Upper lobe of left lung (tissue), 4 donors: ENCODE data around the gene ADAMTS2.

Source experiments
- CTCF ChIP-seq, 6 experiments: fragments of 450-650 bp in 4 of 6; fragments of 200-600 bp in 2 of 6; sonication (generic) in 2 of 6; IDR thresholded peaks; one replicate each; pipeline ENCODE4 v1.5.1; 2016 to 2019; ENCODE audit warnings: antibody characterized with exemption in 6 of 6
- EP300 ChIP-seq, 4 donors: sonication (generic); formaldehyde crosslinking; IDR thresholded peaks; one replicate each; pipeline ENCODE4 v1.5.1; 2017; ENCODE audit warnings: antibody characterized with exemption in 4 of 4, control low read depth in 2 of 4
- POLR2AphosphoS5 ChIP-seq, 2 donors: sonication (generic); formaldehyde crosslinking; IDR thresholded peaks; one replicate each; pipeline ENCODE4 v1.5.1; 2017; ENCODE audit warnings: antibody characterized with exemption in 2 of 2

- TF ChIP-seq CTCF (IDR thresholded peaks at IDR 0.05): no peak
- no peak for TF ChIP-seq POLR2AphosphoS5 (IDR thresholded peaks at IDR 0.05)
- TF ChIP-seq EP300 (IDR thresholded peaks at IDR 0.05): no peak
Measured at GRCh38 chr5:179223961-179224360, 121.3 kb downstream of the ADAMTS2 start.
